ENCODE results near the gene ELAC1.

GRCh38 chr18:50934545-50935211 lies 33.2 kb upstream of the ELAC1 start:
- TF ChIP-seq CTCF (IDR thresholded peaks at IDR 0.05; ENCODE audit: low read depth, low read length) (no peak), EZH2phosphoT487 (IDR thresholded peaks at IDR 0.05; ENCODE audit: low read depth) (no peak)
